HL-60 (cell line): ENCODE measurements around the gene TTLL8.

ENCODE experiments used
- DNase-seq, 2 experiments: peaks; one replicate each; pipeline ENCODE4 v3.0.0-alpha.2; 2010 to 2020; ENCODE audit warnings: low read depth in 1 of 2, low spot score in 1 of 2
- H3K27ac ChIP-seq: fragments of 250-450 bp; sonication (Bioruptor Pico); replicated peaks from 2 replicates; pipeline ENCODE4 v1.5.1; 2020; ENCODE audit warnings: mild to moderate bottlenecking, moderate library complexity
- H3K27me3 ChIP-seq: fragments of 250-450 bp; sonication (Bioruptor Pico); 2 replicates; pipeline ENCODE4 v1.5.1; 2021; ENCODE audit warnings: mild to moderate bottlenecking, moderate library complexity; ENCODE audit not compliant: insufficient read depth, poor library complexity, severe bottlenecking
- H3K4me3 ChIP-seq: replicated peaks from 2 replicates; pipeline ENCODE4 v1.5.1; 2011; ENCODE audit warnings: mild to moderate bottlenecking, control low read depth, low read length; ENCODE audit not compliant: insufficient read depth
- CTCF ChIP-seq: IDR thresholded peaks from one replicate; pipeline ENCODE4 v1.5.1; 2011; ENCODE audit warnings: low read length, control low read depth, inconsistent platforms; ENCODE audit not compliant: insufficient read depth
- GABPA ChIP-seq: IDR thresholded peaks from 2 replicates; pipeline ENCODE4 v1.6.1; 2012; ENCODE audit warnings: low read depth
- POLR2AphosphoS5 ChIP-seq: IDR thresholded peaks from 2 replicates; pipeline ENCODE4 v1.6.1; 2012; ENCODE audit warnings: low read depth
- REST ChIP-seq: IDR thresholded peaks from 2 replicates; pipeline ENCODE4 v1.6.1; 2012; ENCODE audit warnings: low read depth; ENCODE audit not compliant: insufficient replicate concordance
- SPI1 ChIP-seq: IDR thresholded peaks from 2 replicates; pipeline ENCODE4 v1.6.1; 2012; ENCODE audit warnings: low read depth, mild to moderate bottlenecking, borderline replicate concordance

TTLL8 gene

GRCh38 chr22:50074551-50075530 is 16.7 kb upstream of the TTLL8 start:
- no peak for DNase-seq
- no peak for TF ChIP-seq SPI1
- no peak for TF ChIP-seq REST
- no peak for TF ChIP-seq GABPA
- TF ChIP-seq POLR2AphosphoS5: no peak
- no peak for TF ChIP-seq CTCF
- H3K27ac ChIP-seq: no peak overlapping the region
- H3K4me3 ChIP-seq: no peak overlapping the region
- H3K27me3 ChIP-seq: no peaks in the 10 kb centered on the region

GRCh38 chr22:50074056-50074455 is 16.0 kb upstream of the TTLL8 start:
- Histone ChIP-seq H3K27ac (no peak overlapping the region), H3K4me3 (no peak overlapping the region), H3K27me3 (no peaks in the 10 kb centered on the region)
- TF ChIP-seq SPI1: no peak
- TF ChIP-seq POLR2AphosphoS5: no peak
- no peak for TF ChIP-seq REST
- no peak for TF ChIP-seq CTCF
- TF ChIP-seq GABPA: no peak
- DNase-seq: no peak

- TF ChIP-seq GABPA (no peak), REST (no peak), CTCF (no peak), POLR2AphosphoS5 (no peak), SPI1 (no peak)
- no peak for DNase-seq
- Histone ChIP-seq H3K27me3 (no peaks in the 10 kb centered on the region), H3K4me3 (no peak overlapping the region), H3K27ac (no peak overlapping the region)
Measured at GRCh38 chr22:50072714-50073538, 14.8 kb upstream of the TTLL8 start.
